HG03135 (cell line): ENCODE measurements around the gene UGT1A6.
"Not testable (repeated sequence)": the region's sequence is repeated elsewhere in the genome, so short reads cannot be mapped to it uniquely, and the experiment has no call there.

Experiments used
- ATAC-seq: cut with Tn5 transposase; IDR thresholded peaks from one replicate; pipeline ENCODE4 v1.9.1; 2021; ENCODE audit warnings: mild to moderate bottlenecking, moderate library complexity; ENCODE audit not compliant: unreplicated experiment

The UGT1A6 gene

GRCh38 chr2:233692648-233693047 lies at the start of gene UGT1A6:
TSS of gene UGT1A6 (plus strand) at chr2:233692890. CDS start at chr2:233693005, 115 bp downstream.
- ATAC-seq = no peak

DNA sequence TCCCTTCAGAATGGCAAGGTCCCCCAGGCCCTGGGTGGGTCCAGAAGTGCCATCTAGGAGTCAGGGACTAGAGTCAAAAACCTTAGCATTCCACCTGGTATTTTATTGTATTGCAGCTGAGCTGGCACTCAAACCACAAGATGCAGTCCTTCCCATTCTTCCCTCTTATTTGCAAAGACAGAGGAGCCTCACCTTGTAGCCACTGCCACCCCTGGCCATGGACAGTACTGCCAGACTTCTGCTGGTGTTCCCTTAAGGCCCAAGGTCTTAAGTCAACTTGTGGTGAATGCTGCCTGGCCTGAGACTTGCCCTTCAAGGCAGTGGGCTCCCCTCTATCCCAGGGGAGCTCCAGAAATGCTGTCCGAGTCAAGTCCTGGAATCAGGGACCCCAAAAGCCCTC lies 49.6 kb upstream of the UGT1A6 start:
- ATAC-seq = no peak

DNA sequence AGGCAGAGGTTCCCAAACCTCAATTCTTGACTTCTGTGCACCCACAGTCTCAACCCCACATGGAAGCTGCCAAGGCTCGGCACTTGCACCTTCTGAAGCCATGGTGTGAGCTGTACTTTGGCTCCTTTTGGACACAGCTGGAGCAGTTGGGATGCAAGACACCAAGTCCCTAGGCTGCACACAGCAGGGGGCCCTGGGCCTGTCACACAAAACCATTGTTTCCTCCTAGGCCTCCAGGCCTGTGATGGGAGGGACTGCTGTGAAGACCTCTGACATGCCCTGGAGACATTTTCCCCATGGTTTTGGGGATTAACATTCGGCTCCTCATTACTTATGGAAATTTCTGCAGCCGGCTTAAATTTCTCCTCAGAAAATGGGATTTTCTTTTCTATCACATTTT lies 46.7 kb upstream of the UGT1A6 start:
- ATAC-seq = not testable (repeated sequence)

DNA sequence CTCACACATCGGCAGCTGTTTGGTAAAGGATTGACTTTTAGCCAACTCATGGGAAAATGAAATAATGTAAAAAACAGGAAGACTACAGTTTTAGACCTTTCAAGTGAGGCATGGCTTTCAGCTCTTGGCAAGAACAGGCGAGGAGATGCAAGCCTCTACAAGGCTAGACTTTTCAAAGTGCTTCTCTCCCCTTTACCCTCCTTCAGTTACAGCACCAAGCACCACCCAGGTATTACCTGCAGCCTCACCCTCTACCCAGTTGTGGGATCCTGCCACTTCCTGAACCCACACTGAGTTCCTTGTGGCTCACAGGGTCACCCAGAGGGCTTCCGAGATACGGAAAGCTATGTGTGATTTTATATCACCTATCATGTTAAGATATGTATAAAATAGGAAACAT lies 41.7 kb upstream of the UGT1A6 start:
- no peak for ATAC-seq

DNA sequence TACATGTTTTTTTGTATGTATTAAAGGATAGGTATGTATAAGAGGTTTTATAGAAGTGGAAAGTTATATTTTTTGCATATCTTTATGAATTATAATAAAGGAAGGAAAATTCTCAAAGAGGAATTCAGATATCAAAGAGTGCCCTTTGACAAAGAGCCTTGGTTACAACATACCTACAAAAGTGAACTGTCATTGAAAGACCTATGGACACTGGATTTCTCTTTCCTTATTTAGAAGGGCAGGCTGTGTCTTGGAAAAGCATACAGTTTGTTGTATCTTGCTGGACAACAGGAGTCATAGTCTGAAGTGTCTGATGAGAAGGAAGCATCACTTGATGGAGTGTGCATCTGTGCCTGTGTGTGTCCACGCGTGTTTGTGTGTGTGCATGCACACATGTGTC lies 41.3 kb upstream of the UGT1A6 start:
- no peak for ATAC-seq

DNA sequence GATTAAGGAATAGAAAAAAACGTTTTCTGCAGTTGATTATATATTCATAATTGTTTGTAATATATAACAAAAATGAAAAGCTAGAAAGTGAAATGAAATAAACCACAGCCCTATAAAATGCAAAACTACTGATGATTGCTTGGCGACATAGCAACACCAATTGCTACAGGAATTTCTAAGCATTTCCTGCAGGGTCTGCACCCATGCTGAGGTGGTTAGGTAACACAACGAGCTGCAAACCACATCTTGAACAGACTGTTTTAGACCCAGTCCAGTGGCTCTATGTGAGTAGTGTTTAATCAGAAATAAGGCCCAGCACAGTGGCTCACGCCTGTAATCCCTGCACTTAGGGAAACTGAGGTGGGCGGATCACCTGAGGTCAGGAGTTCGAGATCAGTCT lies 38.2 kb upstream of the UGT1A6 start:
- no peak for ATAC-seq

GRCh38 chr2:233655043-233655442 lies 37.6 kb upstream of the UGT1A6 start:
- ATAC-seq = no peak

GRCh38 chr2:233655943-233656342 lies 36.7 kb upstream of the UGT1A6 start:
- ATAC-seq = not testable (repeated sequence)

GRCh38 chr2:233656443-233656842 lies 36.2 kb upstream of the UGT1A6 start:
- no peak for ATAC-seq

- no peak for ATAC-seq
Measured at GRCh38 chr2:233658610-233659009, 34.1 kb upstream of the UGT1A6 start.

GRCh38 chr2:233663911-233664310 lies 28.8 kb upstream of the UGT1A6 start:
- no peak for ATAC-seq

GRCh38 chr2:233668605-233669260 lies 24.0 kb upstream of the UGT1A6 start:
- no peak for ATAC-seq

DNA sequence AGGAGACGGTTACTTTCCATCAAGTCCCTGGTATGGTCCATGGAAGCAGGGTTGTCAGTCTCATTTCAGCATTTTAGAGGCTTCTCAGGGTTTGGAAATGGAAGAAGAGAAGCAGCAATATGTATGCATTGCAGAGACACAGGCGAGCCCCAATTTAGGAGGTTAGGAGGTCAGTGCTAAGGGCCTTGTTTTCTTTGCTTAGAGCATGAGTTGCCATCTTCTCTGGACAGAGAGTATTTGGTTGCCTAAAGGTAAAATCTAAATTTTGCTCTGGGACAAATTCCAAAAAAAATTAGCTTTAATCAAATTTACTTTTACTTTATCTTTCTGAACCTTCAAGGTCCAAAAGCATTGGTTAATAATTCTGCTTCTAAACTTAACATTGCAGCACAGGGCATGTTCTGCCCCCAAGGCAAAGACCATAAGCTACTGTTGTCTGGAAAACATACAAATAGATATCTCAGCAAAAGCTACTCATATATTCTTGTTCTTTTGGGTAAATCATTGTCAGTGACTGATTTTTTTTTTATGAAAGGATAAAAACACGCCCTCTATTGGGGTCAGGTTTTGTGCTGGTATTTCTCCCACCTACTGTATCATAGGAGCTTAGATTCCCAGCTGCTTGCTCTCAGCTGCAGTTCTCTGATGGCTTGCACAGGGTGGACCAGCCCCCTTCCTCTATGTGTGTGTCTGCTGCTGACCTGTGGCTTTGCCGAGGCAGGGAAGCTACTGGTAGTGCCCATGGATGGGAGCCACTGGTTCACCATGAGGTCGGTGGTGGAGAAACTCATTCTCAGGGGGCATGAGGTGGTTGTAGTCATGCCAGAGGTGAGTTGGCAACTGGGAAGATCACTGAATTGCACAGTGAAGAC lies 21.2 kb upstream of the UGT1A6 start, which contains the start of gene UGT1A9:
TSS of gene UGT1A9 (plus strand) at position 609 of the 872 bp plus-strand sequence. CDS start at position 646, 37 bp downstream.
- ATAC-seq = no peak

DNA sequence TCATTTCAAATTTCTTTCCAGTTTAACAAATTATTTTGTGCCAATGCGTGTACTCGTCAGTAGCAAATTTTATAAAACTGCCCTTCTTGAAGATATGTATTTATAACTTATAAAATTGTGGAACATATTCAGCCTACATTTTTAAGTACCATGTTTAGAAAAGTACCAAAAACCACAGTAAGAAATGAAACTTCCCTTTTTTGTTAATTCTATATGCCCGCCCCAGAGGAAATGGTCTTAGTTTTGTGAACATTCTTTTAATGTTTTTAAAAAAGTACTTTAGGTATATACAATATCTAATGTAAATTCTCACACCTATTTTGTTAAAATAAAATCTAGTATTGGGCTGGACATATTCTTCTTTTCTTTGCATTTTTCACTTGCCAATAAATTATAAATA lies 19.8 kb upstream of the UGT1A6 start:
- no peak for ATAC-seq

GRCh38 chr2:233673896-233674295 lies 18.8 kb upstream of the UGT1A6 start:
- no peak for ATAC-seq

DNA sequence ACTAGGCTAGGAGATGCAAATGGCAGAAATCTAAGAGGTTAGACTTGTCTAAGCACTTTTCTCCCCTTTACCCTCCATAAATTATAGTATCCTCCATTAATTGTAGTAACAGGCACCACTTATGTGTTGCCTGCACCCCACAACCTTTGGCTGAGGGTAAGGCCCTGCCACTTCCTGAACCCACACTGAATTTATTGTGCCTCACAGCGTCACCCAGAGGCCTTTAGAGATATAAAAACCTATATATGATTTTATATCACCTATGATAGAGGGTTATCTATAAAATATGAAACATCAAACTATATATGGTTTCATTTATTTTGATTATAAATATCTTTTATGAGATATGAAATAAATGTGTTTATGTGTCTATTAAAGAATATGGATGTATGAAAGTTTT lies 18.4 kb upstream of the UGT1A6 start:
- no peak for ATAC-seq

DNA sequence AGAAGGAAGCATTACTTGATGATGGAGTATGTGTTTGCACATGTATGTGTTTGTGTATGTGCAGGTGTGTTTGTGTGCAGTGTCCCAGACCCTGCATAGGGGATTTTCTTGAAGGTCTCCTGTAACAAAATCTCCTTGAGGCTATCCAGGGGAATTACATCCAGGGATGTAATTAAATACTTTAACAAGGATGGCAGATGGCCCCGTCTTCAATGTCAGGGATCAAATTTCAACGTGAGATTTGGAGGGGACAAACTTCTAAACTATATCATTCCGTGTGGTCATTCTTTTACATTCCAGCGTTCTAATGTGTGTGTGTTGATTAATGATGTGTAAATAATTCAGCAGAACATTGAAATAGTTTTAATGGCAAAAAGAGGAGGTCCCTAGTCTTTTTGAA lies 17.7 kb upstream of the UGT1A6 start:
- no peak for ATAC-seq

DNA sequence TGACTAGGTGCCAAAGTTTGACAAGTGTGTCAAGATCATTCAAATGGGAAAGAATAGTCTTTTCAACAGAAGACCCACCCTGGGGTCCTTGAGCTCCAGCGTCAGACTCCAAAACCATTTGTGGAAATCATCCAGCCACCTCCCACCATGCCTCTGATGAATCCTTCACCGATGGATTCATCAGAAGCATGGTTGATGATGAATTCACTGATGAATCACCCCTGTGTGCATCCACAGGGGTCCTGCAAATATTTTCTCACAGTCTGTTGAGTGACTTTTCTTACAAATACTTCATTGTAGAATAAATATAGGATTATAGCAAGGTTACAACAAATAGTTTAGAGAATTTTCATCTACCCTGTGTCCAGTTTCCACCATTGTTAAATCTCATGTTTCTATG lies 16.6 kb upstream of the UGT1A6 start:
- no peak for ATAC-seq

GRCh38 chr2:233679196-233679595 lies 13.5 kb upstream of the UGT1A6 start:
- ATAC-seq = no peak

GRCh38 chr2:233680361-233681045 lies 12.2 kb upstream of the UGT1A6 start:
- no peak for ATAC-seq

DNA sequence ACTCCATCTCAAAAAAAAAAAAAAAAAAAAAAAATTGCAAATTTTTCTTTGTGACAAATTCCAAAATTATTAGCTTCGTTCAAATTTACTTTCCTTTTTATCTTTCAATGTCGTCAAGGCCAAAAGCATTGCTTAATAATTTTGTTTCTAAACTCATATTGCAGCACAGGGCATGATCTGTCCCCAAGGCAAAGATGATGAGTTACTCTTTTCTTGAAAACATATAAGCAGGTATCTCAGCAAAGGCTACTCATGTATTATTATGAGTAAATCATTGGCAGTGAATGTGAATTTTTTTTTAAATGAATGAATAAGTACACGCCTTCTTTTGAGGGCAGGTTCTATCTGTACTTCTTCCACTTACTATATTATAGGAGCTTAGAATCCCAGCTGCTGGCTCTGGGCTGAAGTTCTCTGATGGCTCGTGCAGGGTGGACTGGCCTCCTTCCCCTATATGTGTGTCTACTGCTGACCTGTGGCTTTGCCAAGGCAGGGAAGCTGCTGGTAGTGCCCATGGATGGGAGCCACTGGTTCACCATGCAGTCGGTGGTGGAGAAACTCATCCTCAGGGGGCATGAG lies 11.1 kb upstream of the UGT1A6 start, which contains the start of gene UGT1A7:
TSS of gene UGT1A7 (plus strand) at position 381 of the 579 bp plus-strand sequence. CDS start at position 418, 37 bp downstream.
- no peak for ATAC-seq
